Activated T-helper 1 cell treated with anti-CD3 and anti-CD28 coated beads, Interleukin-12 subunit alpha, Interleukin-12 subunit beta, Interleukin-2, Interleukin-4 antibody, amounts not matched to agents 30 ng/mL and 10 ng/mL and 1 ng/mL, durations not matched to agents 14 hours and 24 hours and 36 hours (primary cell): ENCODE data around the gene HCFC1R1. TPM values are rescaled to one million over a fixed set of nuclear protein-coding genes. Genes with fewer than 3 reads are reported as not detected.
A peak's percentile ranks its signal among the peaks of the same experiment; 100 is the strongest.

Experiments used
- DNase-seq: peaks from one replicate; pipeline ENCODE4 v3.0.0; 2021; ENCODE audit warnings: low spot score
- H3K27ac Mint-ChIP-seq: one replicate; pipeline ENCODE4 v1.8.0; 2021; ENCODE audit warnings: mild to moderate bottlenecking, mixed read lengths
- H3K27me3 Mint-ChIP-seq: one replicate; pipeline ENCODE4 v1.8.0; 2022; ENCODE audit warnings: mild to moderate bottlenecking, moderate library complexity, mixed read lengths; ENCODE audit not compliant: insufficient read depth
- H3K36me3 Mint-ChIP-seq: one replicate; pipeline ENCODE4 v1.8.0; 2021; ENCODE audit warnings: low read depth, mixed read lengths
- H3K4me1 Mint-ChIP-seq: one replicate; pipeline ENCODE4 v1.8.0; 2021; ENCODE audit warnings: low read depth, mixed read lengths
- H3K4me3 Mint-ChIP-seq: one replicate; pipeline ENCODE4 v1.8.0; 2021; ENCODE audit warnings: mild to moderate bottlenecking, moderate library complexity, mixed read lengths
- H3K9me3 Mint-ChIP-seq: one replicate; pipeline ENCODE4 v1.8.0; 2021; ENCODE audit warnings: mixed read lengths
- intact Hi-C: fragments of 100-400 bp; cut with micrococcal nuclease; formaldehyde crosslinking; loops from one replicate; pipeline ENCODE4 v1.15.1; 2024
- total RNA-seq: library from RNA; stranded (reverse); gene quantifications from 2 replicates; pipeline ENCODE4 v1.2.3, GENCODE V29; 2022

Gene HCFC1R1
- total RNA-seq, 1 donor from 2014 or later: 30.0 TPM

DNA sequence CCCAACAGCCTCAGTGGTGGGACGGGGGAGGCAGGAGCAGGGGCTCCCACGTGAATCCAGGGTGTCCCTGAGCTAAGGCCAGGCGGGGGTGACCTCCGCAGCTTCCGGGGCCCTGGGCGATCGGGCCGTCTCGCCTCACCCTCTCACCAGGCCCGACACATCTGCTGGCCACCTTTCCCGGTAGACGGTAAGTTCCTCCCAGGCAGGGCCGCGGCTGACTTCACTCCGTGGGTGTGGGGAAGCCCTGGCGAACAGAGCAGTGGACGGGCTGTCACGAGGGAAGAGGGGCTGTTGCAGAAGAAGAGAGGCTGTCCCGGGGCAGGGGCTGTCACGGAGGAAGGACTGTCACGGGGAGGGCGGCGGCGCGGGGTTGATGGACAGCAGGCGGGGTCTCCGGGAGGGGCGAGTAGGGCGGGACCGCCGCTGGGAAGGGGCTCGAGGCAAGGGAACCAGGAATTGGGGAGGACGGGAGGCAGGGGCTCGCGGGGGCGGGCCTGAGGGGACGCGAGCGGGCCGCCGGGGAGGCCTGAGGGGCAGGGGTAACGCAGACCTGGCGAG is 44.0 kb downstream of the HCFC1R1 start:
- Mint-ChIP-seq H3K27ac (peak overlapping the region; percentile 87), H3K9me3 (no peaks in the 10 kb centered on the region), H3K27me3 (peaks cover 4% of the 10 kb centered on the region), H3K4me3 (peak overlapping the region; percentile 91), H3K4me1 (peaks cover 4% of the 10 kb centered on the region), H3K36me3 (no peaks in the 10 kb centered on the region)
- intact Hi-C loops: loop anchor here (1.0 kb wide), 1 partner anchor 25 kb away; no protein-coding TSS in a partner anchor
- DNase-seq: peak; percentile 30

DNA sequence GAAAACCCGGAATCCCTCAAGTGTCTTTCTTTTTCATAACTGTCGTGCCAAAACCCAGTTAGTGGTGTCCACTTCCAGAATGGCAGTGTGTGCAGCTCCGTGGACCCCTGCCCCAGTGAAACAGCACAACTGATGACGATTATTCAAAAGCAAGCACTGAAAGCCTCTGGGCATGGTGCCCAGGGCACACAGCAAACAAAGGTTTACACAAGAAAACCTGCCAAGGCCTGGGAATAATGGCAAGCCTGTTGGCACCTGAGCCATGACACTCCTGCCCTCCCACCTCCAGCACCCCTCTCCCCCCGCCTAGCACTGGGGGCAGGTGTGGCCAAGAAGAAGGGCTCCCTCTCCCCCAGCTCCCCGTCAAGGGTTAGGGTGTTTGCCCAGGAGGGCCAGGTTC is 46.3 kb downstream of the HCFC1R1 start:
- no peak for DNase-seq
- Mint-ChIP-seq H3K27me3 (peaks cover 2% of the 10 kb centered on the region), H3K4me1 (peaks cover 4% of the 10 kb centered on the region), H3K27ac (no peak overlapping the region), H3K4me3 (no peak overlapping the region), H3K9me3 (no peaks in the 10 kb centered on the region), H3K36me3 (peaks cover 7% of the 10 kb centered on the region)
- intact Hi-C loops: no loop called here

DNA sequence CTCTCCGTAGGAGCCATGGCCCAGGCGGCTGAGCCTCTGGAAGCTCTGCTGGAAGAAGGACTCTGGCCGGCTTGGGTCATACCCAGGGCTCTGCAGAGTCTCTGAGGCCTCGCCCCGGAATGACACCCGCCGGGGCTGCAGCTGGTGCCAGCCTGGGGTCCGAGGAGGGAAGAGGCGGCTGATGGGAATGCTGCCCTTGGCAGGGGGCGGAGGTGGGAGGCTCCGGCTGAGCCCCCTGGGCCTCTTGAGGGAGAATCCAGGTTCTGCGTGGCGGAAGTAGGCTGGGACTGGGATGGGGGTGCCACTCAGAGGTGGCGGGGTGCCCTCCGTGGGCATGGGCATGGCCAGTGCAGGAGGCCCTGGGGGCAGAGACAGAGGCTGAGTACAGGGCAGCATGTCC is 47.1 kb downstream of the HCFC1R1 start:
- no peak for DNase-seq
- no peaks in the 10 kb centered on the region for H3K9me3 Mint-ChIP-seq
- intact Hi-C loops: no loop called here
- H3K4me3 Mint-ChIP-seq: no peak overlapping the region
- H3K4me1 Mint-ChIP-seq: peaks cover under 1% of the 10 kb centered on the region
- H3K36me3 Mint-ChIP-seq: peaks cover 11% of the 10 kb centered on the region
- no peaks in the 10 kb centered on the region for H3K27me3 Mint-ChIP-seq
- H3K27ac Mint-ChIP-seq: no peak overlapping the region

DNA sequence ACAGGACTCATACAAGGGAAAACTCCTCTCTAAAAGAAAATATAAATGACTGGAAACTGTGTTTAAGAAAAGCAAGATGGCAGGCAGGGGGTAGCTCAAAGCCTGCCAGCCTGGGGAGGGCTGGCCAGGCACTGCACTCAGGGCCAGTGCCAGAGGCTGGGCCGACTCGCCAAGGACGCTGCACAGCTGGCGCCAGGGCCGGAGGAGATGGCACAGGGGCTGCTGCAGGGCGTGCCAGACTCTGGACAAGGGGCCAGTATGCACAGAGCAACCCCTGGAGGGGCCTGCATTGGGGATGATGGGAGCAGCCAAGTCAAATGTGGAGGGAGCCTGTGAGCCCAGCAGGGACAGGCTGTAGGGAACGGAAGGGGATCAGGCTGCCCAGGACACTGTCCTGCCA is 47.5 kb downstream of the HCFC1R1 start:
- peaks cover 11% of the 10 kb centered on the region for H3K36me3 Mint-ChIP-seq
- no peaks in the 10 kb centered on the region for H3K27me3 Mint-ChIP-seq
- intact Hi-C loops: no loop called here
- no peaks in the 10 kb centered on the region for H3K9me3 Mint-ChIP-seq
- H3K4me3 Mint-ChIP-seq: no peak overlapping the region
- no peak for DNase-seq
- H3K4me1 Mint-ChIP-seq: peaks cover under 1% of the 10 kb centered on the region
- H3K27ac Mint-ChIP-seq: no peak overlapping the region

DNA sequence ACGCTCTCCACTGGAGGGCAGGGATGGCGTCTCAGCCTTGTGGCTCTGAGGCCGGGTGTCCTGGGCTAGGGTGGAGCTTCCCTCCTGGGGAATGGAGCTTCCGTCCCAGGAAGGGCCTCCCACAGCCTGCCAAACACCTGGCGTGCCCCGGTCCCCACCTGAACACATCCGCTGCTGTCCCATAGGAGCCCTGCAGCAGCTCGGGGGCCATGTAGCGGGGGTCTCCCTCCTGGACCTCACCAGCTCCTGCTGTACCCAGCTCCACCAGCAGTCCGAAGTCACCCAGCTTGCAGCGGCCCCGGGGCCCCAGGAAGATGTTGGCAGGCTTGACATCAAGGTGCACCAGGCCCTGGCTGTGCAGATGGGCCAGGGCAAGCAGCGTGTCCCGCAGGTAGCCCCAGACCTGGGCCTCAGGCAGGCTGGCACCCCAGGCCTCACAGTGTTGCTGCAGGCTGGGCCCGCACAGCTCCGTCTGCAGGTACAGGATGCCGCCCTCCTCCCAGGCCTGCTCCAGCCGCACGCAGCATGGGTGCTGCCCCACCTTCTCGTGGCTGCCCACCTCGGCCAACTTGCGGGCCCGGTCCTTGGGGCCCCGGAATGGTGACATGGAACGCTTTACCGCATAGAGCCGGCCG is 48.5 kb downstream of the HCFC1R1 start:
- Mint-ChIP-seq H3K9me3 (no peaks in the 10 kb centered on the region), H3K36me3 (peaks cover 11% of the 10 kb centered on the region), H3K27ac (no peak overlapping the region), H3K27me3 (no peaks in the 10 kb centered on the region), H3K4me3 (no peak overlapping the region), H3K4me1 (peaks cover 9% of the 10 kb centered on the region)
- DNase-seq: no peak
- intact Hi-C loops: no loop called here

DNA sequence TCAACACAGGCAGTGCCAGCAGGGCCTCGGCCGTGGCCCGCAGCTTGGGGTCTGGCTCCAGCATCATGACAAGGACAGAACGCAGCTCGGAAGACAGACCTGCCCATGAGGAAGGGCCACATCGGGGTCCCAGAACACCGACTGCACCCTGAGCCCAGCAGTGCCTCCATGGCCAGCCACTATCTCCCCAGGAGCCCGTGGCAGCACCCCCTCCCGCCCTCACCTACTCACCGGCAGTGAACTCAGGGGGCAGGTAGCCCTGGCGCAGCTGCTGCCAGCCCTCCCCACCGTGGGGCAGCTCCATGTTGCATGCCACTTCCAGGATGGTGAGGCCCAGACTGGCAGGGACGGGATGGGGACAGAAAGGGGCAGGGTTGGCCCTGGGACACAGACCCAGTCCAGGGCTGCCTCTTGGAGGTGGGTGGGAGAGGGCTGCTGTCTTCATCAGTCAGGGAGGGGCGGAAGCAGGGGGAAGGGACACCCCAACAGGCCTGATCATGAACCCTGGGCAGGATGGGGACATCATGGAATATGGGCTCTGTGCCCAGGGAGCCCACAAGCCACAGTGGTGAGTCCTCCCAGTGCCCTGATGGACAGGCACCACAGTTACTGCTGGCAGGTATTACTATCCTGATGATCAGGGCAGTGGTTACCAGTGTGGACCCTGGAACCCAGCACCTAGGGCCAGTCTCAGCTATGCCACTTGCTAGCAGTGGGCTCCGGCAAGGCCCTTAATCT is 49.3 kb downstream of the HCFC1R1 start:
- intact Hi-C loops: no loop called here
- Mint-ChIP-seq H3K36me3 (peaks cover 11% of the 10 kb centered on the region), H3K4me1 (peaks cover 9% of the 10 kb centered on the region)

DNA sequence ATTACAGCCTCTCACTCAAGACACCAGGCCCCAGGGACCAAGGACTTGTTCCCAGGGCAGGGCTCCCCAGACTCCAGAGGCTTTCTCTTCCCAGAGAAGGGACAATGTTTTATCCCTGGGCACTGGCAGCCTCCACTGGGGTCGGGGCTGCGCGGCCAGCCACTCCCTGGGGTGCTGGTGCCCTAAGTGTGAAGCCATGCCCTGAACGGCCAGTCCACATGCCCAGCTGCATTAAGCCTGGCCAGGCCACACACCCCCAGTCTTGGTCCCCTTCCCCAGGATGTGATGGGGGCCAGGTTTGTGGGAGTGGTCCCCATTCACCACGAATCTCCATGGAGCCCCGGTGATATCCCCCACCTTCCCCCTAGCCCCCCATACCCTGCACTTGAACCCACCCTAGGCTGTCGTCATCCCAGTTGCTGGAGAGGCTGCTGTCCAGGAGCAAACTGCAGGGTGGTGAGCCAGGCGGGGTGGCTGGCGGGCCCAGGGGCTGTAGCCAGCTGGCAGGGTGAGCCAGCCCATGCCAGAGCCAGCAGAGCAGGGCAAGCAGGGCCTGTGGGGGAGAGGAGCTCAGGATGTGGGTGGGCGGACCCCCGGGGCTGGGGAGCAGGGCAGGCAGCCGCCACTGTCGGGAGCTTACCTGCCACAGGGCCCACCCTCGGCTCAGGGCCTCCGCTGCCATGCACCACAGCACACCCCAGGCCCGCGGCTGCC is 50.0 kb downstream of the HCFC1R1 start:
- Mint-ChIP-seq H3K4me3 (no peak overlapping the region), H3K36me3 (peaks cover 11% of the 10 kb centered on the region), H3K27me3 (no peaks in the 10 kb centered on the region), H3K9me3 (no peaks in the 10 kb centered on the region), H3K27ac (no peak overlapping the region), H3K4me1 (peaks cover 10% of the 10 kb centered on the region)
- intact Hi-C loops: no loop called here
- DNase-seq: no peak

More for the DNA sequence above, 49.3 kb downstream of the HCFC1R1 start:
- Mint-ChIP-seq H3K27ac (no peak overlapping the region), H3K9me3 (no peaks in the 10 kb centered on the region), H3K4me3 (no peak overlapping the region), H3K27me3 (no peaks in the 10 kb centered on the region)
- no peak for DNase-seq

DNA sequence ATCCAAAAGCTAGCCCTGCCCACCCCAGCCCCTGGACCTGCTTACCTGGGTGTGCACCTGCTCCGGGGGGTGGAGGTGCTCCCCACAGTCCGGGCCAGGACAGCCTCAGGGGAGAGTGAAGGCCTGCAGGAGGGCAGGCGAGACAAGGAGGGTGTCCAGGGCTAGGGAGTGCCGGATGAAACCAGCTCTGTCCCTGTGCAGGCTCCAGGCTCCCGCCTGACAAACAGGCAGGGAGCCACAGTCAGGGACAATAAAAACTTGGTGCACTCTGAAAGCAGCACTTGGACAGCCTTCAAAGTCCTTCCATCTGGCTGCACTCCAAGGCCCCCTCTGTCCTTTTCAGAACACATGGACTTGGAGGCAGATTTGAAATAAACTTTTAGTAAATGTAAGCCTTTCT is 50.6 kb downstream of the HCFC1R1 start:
- intact Hi-C loops: no loop called here
- Mint-ChIP-seq H3K36me3 (peaks cover 11% of the 10 kb centered on the region), H3K4me1 (peaks cover 16% of the 10 kb centered on the region), H3K27ac (no peak overlapping the region), H3K9me3 (no peaks in the 10 kb centered on the region), H3K27me3 (peaks cover 5% of the 10 kb centered on the region), H3K4me3 (no peak overlapping the region)
- DNase-seq: no peak

Other genes with a start within 250 kb of the HCFC1R1 start
- gene ELOB, start 246.7 kb downstream of the HCFC1R1 start, total RNA-seq: 256 and 277 TPM in 2 replicates
- 0.10 TPM in 1 of 2 replicates, not detected in the other for gene PRSS33, start 236.4 kb downstream of the HCFC1R1 start, total RNA-seq
- not detected in 2 replicates for gene PRSS41, start 225.5 kb downstream of the HCFC1R1 start, total RNA-seq
- gene PRSS21, start 206.7 kb downstream of the HCFC1R1 start, total RNA-seq: 9.2 and 10.1 TPM in 2 replicates
- 11.7 and 12.9 TPM in 2 replicates for gene ZG16B, start 193.6 kb downstream of the HCFC1R1 start, total RNA-seq
- not detected in 2 replicates for gene PRSS22, start 165.8 kb downstream of the HCFC1R1 start, total RNA-seq
- 22.9 and 25.4 TPM in 2 replicates for gene FLYWCH2, start 140.7 kb downstream of the HCFC1R1 start, total RNA-seq
- 61.1 and 65.7 TPM in 2 replicates for gene FLYWCH1, start 112.0 kb downstream of the HCFC1R1 start, total RNA-seq
- 0.10 and 0.18 TPM in 2 replicates for gene KREMEN2, start 59.7 kb downstream of the HCFC1R1 start, total RNA-seq
- gene PAQR4, start 54.6 kb downstream of the HCFC1R1 start, total RNA-seq: 40.1 and 44.0 TPM in 2 replicates
- gene PKMYT1, start 43.5 kb downstream of the HCFC1R1 start, total RNA-seq: 151 and 152 TPM in 2 replicates
- gene CLDN9, start 11.0 kb downstream of the HCFC1R1 start, total RNA-seq: not detected in 2 replicates
- gene CLDN6, start 5.8 kb downstream of the HCFC1R1 start, total RNA-seq: not detected in 2 replicates
- gene TNFRSF12A, start 3.6 kb downstream of the HCFC1R1 start, total RNA-seq: 4.9 and 5.5 TPM in 2 replicates
- 48.3 and 49.0 TPM in 2 replicates for gene THOC6, start 93 bp upstream of the HCFC1R1 start, total RNA-seq
- gene BICDL2, start 13.0 kb upstream of the HCFC1R1 start, total RNA-seq: 0.20 TPM in 1 of 2 replicates, not detected in the other
- 11.9 and 12.8 TPM in 2 replicates for gene MMP25, start 22.6 kb upstream of the HCFC1R1 start, total RNA-seq
- gene IL32, start 41.7 kb upstream of the HCFC1R1 start, total RNA-seq: 993 TPM in 2 replicates
- gene ZSCAN10, start 75.4 kb upstream of the HCFC1R1 start, total RNA-seq: 0.07 TPM in 1 of 2 replicates, not detected in the other
- 0.15 and 0.39 TPM in 2 replicates for gene ZNF205, start 88.6 kb upstream of the HCFC1R1 start, total RNA-seq
- gene ZNF213, start 111.1 kb upstream of the HCFC1R1 start, total RNA-seq: 9.6 and 12.4 TPM in 2 replicates
- gene OR1F1, start 164.3 kb upstream of the HCFC1R1 start, total RNA-seq: not detected in 2 replicates
- 13.6 and 15.8 TPM in 2 replicates for gene ZNF200, start 211.2 kb upstream of the HCFC1R1 start, total RNA-seq
- not detected in 2 replicates for gene MEFV, start 232.7 kb upstream of the HCFC1R1 start, total RNA-seq